Measurements from ENCODE around the gene PEPD.
A peak's percentile ranks its signal among the peaks of the same experiment; 100 is the strongest.

PEPD gene

GRCh38 chr19:33472691-33473652 lies 48.6 kb downstream of the PEPD start:
- DNase-seq (ENCODE audit: low read depth): peak; percentile 94

GRCh38 chr19:33472226-33472625 lies 49.4 kb downstream of the PEPD start:
- no peak for DNase-seq (ENCODE audit: low read depth)

GRCh38 chr19:33471111-33471996 lies 50.2 kb downstream of the PEPD start:
- no peak for DNase-seq (ENCODE audit: low read depth)

- DNase-seq (ENCODE audit: low read depth): no peak
Observed at GRCh38 chr19:33470686-33471085, 50.9 kb downstream of the PEPD start.

- DNase-seq (ENCODE audit: low read depth): no peak
Observed at GRCh38 chr19:33470040-33470330, 51.6 kb downstream of the PEPD start.

- DNase-seq (ENCODE audit: low read depth): no peak
Observed at GRCh38 chr19:33469171-33470039, 52.2 kb downstream of the PEPD start.

- DNase-seq (ENCODE audit: low read depth): no peak
Observed at GRCh38 chr19:33468361-33469170, 53.0 kb downstream of the PEPD start.

- no peak for DNase-seq (ENCODE audit: low read depth)
Observed at GRCh38 chr19:33467851-33468250, 53.7 kb downstream of the PEPD start.

- DNase-seq (ENCODE audit: low read depth): no peak
Observed at GRCh38 chr19:33465834-33466233, 55.8 kb downstream of the PEPD start.

GRCh38 chr19:33465371-33465770 lies 56.2 kb downstream of the PEPD start:
- DNase-seq (ENCODE audit: low read depth): no peak

- DNase-seq (ENCODE audit: low read depth): no peak
Observed at GRCh38 chr19:33464733-33465115, 56.9 kb downstream of the PEPD start.

- DNase-seq (ENCODE audit: low read depth): no peak
Observed at GRCh38 chr19:33464010-33464732, 57.4 kb downstream of the PEPD start.

- DNase-seq (ENCODE audit: low read depth): no peak
Observed at GRCh38 chr19:33463199-33463598, 58.4 kb downstream of the PEPD start.

- no peak for DNase-seq (ENCODE audit: low read depth)
Observed at GRCh38 chr19:33462112-33462791, 59.3 kb downstream of the PEPD start.

GRCh38 chr19:33461256-33462111 lies 60.1 kb downstream of the PEPD start:
- no peak for DNase-seq (ENCODE audit: low read depth)

- DNase-seq (ENCODE audit: low read depth): no peak
Observed at GRCh38 chr19:33460221-33460908, 61.2 kb downstream of the PEPD start.

GRCh38 chr19:33459222-33460090 lies 62.1 kb downstream of the PEPD start:
- no peak for DNase-seq (ENCODE audit: low read depth)
